HG03095 (cell line): ENCODE measurements around the gene STXBP1.

Experiments
- ATAC-seq: cut with Tn5 transposase; IDR thresholded peaks from one replicate; pipeline ENCODE4 v1.9.1; 2021; ENCODE audit warnings: moderate library complexity; ENCODE audit not compliant: unreplicated experiment

The STXBP1 gene

DNA sequence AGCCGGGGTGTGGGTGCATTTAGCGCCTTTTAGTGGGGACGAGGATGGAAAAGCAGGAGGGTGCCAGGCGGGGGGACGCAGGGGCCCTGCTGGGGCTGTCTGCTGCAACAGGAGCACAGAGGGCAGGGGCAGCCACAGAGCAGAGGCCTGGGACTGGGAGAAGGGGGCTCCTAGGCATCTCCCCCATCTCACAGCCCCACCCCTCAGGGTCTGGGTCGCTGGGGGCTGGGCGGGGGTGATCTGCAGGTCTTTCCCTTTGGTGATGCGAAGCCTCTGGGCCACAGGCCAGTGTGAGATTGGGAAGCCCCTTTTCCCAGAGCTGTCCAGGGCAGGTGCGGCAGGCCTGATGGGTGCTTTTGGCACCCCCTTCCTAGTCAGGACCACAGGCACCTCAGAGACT is 118.2 kb downstream of the STXBP1 start:
- no peak for ATAC-seq

GRCh38 chr9:127730799-127731410 is 118.8 kb downstream of the STXBP1 start:
- ATAC-seq: no peak

GRCh38 chr9:127731938-127732337 is 119.9 kb downstream of the STXBP1 start:
- ATAC-seq: no peak

GRCh38 chr9:127732444-127732843 is 120.4 kb downstream of the STXBP1 start:
- no peak for ATAC-seq

DNA sequence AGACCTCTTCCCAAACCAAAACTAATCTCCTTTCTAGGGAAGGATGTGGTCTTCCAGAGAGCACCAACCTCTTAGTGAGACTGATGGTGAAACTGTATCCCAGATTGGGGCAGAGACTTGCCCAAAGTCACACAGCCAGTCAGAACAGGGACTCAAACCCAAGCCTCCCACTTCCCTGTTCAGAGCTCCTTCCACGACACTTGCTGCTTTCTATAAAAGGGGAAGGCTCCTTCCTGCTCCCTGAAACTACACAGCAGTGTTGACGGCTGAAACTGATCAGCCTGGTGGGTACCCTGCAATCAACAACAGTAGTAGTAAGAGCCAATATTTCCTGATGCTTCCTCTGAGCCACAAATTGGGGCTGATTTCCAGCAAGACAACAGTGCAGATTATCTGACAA is 121.5 kb downstream of the STXBP1 start:
- ATAC-seq: no peak

DNA sequence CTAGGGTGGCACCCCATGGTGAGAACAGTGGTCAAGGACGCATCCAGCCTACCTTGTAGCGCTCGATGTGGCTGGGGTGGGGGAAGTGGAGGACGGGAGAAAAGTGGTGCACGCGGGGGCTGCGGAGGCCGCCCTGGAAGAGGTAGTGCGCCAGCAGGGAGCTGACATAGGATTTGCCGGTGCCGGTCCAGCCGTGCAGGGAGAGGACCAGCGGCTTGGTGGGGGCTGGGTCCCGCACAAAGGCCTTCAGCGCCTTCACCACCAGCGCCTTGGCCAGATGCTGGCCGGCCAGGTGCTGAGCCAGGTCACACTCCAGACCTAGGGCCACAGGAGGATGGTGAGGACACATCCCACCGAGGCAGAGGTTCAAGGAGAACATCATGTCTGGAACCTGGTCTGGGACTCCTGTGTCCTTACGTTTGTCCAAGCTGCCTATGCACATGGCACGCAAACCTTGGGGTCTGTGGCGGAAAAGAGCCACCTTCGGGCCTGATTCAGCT is 122.2 kb downstream of the STXBP1 start:
- ATAC-seq: no peak

GRCh38 chr9:127734747-127735529 is 122.9 kb downstream of the STXBP1 start, which contains the start of gene TOR2A:
Gene TOR2A (minus strand): TSS chr9:127735294. CDS start chr9:127735270, 24 bp downstream.
- peak; percentile 78 for ATAC-seq

DNA sequence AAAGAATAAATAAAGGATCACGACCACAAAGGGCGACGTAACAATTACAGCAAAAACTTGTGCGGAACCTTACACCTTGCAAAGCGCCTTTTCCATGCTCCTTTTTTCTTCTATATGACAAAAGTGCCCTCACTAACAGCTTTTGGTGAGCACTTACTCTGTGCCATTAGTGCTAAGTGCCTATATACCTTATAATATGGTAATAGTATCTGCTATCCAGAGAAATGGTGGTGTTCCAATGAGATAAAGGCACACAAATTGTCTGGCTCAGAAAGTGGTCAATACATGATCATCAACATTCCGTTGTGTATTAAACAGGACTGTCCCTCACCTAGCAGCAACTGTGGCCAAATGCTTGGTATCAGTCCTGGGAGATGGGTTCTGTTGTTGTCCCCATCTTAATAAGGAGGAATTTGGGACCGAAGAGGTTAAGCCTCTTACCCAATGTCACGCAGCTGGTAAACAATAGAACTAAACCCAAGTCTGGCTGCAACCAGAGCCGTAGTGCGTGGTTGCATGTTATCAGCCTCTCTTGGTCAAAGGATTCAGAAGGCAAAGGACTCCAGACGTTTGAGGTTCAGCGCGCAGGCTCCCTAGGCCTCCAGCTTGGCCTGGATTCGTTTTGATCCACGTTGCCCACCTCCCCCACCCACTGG is 123.6 kb downstream of the STXBP1 start:
- peak; percentile 1 for ATAC-seq

DNA sequence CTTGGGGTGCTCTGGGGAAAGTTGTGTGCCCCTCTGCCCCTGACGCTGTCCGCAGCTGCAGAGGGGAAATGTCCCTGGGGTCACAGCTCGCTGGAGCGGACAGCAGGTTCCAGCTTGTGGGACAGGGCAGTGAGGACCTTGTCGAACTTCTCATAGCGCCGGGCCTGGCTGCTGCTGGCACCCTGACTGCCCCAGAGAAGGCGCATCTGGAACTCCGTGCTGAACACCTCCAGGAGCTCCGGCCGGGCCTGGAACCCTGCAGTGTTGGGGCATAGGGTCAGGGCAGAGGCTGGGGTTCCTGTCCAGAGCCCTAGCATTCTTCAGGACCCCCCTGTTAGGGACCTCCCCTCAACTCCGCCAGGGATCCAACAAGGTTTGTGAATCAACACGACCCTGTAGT is 126.6 kb downstream of the STXBP1 start:
- ATAC-seq: no peak

DNA sequence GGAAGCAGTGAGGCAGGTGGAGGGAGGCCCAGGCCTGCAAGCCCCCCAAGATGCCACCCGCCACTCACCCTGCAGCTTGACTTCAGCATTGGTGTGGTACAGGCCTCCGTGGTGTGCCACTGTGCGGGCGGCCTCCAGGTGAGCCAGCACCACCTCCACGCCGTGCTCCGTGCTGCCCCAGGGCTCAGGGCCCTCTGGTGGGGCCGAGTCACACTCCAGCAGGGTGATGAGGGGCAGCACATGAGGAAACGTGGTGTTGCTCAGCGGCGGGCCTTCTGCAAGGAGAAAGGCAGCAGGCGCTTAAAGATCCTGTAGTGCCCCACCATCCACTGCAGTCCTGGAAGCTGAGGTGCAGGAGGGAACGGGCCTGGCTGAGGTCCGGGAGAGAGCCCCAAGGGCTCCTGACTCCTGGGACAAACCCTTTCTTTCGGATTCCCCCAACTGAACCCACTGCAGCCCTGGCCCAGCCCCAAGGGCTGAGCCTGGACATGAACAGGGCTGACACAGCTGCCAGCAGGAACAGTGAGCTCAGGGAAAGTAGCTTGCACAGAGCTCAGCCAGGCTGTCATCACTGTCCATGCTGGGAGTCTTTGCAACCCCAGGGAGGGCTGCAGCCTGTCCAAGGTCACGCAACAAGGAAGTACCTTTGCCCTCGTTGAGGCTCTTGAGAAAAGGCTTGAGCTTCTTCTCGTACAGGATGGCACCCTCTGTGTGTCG is 127.7 kb downstream of the STXBP1 start:
- no peak for ATAC-seq

- ATAC-seq: no peak
Observed at GRCh38 chr9:127741831-127742434, 129.9 kb downstream of the STXBP1 start.
